Tibial nerve (tissue), 4 donors: Measurements from ENCODE around the gene FAM107B.

Experiments
- CTCF ChIP-seq, 5 experiments: fragments of 200-600 bp in 3 of 5; fragments of 450-650 bp in 2 of 5; sonication (generic) in 3 of 5; IDR thresholded peaks; one replicate each; pipeline ENCODE4 v1.5.1; 2016 to 2019; ENCODE audit warnings: antibody characterized with exemption in 5 of 5, mild to moderate bottlenecking in 3 of 5, moderate library complexity in 2 of 5
- EP300 ChIP-seq, 2 donors: sonication (generic); formaldehyde crosslinking; IDR thresholded peaks; one replicate each; pipeline ENCODE4 v1.6.1; 2017; ENCODE audit warnings: antibody characterized with exemption in 2 of 2, mild to moderate bottlenecking in 1 of 2
- POLR2A ChIP-seq, 2 donors: fragments of 450-650 bp; IDR thresholded peaks; one replicate each; pipeline ENCODE4 v1.6.1; 2017; ENCODE audit warnings: antibody characterized with exemption in 2 of 2, mild to moderate bottlenecking in 2 of 2, moderate library complexity in 2 of 2

GRCh38 chr10:14598809-14599764 lies 175.6 kb downstream of the FAM107B start:
- TF ChIP-seq CTCF (IDR thresholded peaks at IDR 0.05) (no peak), POLR2A (IDR thresholded peaks at IDR 0.05) (no peak), EP300 (IDR thresholded peaks at IDR 0.05) (no peak)
